ENCODE measurements around the gene SLF1.

DNA sequence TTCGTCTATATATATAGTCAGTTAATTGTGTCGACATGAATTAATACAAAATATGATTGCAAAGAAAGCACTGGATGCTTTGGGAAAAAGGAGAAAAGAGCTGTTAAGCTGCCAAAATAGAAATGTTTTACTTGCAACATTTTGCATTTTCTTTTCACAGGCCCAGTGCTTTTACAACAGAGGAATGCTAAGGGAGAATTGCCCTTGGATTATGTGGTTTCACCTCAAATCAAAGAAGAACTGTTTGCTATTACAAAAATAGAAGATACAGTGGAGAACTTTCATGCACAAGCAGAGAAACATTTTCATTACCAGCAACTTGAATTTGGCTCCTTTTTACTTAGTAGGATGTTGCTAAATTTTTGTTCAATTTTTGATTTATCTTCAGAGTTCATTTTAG, 76.2 kb downstream of the SLF1 start:
- no peak for TF ChIP-seq POLR2A (IDR thresholded peaks at IDR 0.05)
- TF ChIP-seq, protein P1, sequence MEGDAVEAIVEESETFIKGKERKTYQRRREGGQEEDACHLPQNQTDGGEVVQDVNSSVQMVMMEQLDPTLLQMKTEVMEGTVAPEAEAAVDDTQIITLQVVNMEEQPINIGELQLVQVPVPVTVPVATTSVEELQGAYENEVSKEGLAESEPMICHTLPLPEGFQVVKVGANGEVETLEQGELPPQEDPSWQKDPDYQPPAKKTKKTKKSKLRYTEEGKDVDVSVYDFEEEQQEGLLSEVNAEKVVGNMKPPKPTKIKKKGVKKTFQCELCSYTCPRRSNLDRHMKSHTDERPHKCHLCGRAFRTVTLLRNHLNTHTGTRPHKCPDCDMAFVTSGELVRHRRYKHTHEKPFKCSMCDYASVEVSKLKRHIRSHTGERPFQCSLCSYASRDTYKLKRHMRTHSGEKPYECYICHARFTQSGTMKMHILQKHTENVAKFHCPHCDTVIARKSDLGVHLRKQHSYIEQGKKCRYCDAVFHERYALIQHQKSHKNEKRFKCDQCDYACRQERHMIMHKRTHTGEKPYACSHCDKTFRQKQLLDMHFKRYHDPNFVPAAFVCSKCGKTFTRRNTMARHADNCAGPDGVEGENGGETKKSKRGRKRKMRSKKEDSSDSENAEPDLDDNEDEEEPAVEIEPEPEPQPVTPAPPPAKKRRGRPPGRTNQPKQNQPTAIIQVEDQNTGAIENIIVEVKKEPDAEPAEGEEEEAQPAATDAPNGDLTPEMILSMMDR (IDR thresholded peaks at IDR 0.05): no peak

All from testis (tissue), 2 donors.